GM18858 (cell line): ENCODE measurements around the gene PEBP1.

Source experiments
- ATAC-seq: cut with Tn5 transposase; IDR thresholded peaks from one replicate; pipeline ENCODE4 v1.9.1; 2021; ENCODE audit not compliant: unreplicated experiment

PEBP1 gene

GRCh38 chr12:118190266-118190665 lies 54.3 kb downstream of the PEBP1 start:
- no peak for ATAC-seq

GRCh38 chr12:118193477-118193876 lies 57.6 kb downstream of the PEBP1 start:
- no peak for ATAC-seq

- no peak for ATAC-seq
Observed at GRCh38 chr12:118193958-118194357, 58.0 kb downstream of the PEBP1 start.
